Mesendoderm (in vitro differentiated cells): ENCODE data around the gene TMPRSS3.

Experiments
- DNase-seq: peaks from one replicate; pipeline ENCODE4 v3.0.0; 2013
- H2AK5ac ChIP-seq: 2 replicates; pipeline ENCODE4 v1.6.1; 2013; ENCODE audit warnings: low read length, inconsistent platforms
- H2BK120ac ChIP-seq: 2 replicates; pipeline ENCODE4 v1.6.1; 2013; ENCODE audit warnings: low read depth, mild to moderate bottlenecking, low read length, moderate library complexity, mixed read lengths
- H2BK15ac ChIP-seq: replicated peaks from 2 replicates; pipeline ENCODE4 v1.6.1; 2013; ENCODE audit warnings: low read depth, mild to moderate bottlenecking, moderate library complexity
- H2BK5ac ChIP-seq: 2 replicates; pipeline ENCODE4 v1.6.1; 2013; ENCODE audit warnings: low read length, inconsistent platforms
- H3K18ac ChIP-seq: 2 replicates; pipeline ENCODE4 v1.6.1; 2013; ENCODE audit warnings: mild to moderate bottlenecking, low read length, mixed read lengths
- H3K23ac ChIP-seq: one replicate; pipeline ENCODE4 v1.6.1; 2013; ENCODE audit warnings: low read length
- H3K27ac ChIP-seq: 2 replicates; pipeline ENCODE4 v1.5.1; 2013; ENCODE audit warnings: low read depth, mild to moderate bottlenecking, inconsistent platforms, low read length, moderate library complexity
- H3K27me3 ChIP-seq: 2 replicates; pipeline ENCODE4 v1.6.1; 2013; ENCODE audit warnings: low read length, control low read depth, mild to moderate bottlenecking, inconsistent platforms; ENCODE audit not compliant: insufficient read depth, poor library complexity
- H3K36me3 ChIP-seq: 2 replicates; pipeline ENCODE4 v1.6.1; 2013; ENCODE audit warnings: low read length, inconsistent platforms; ENCODE audit not compliant: control insufficient read depth, insufficient read depth
- H3K4ac ChIP-seq: one replicate; pipeline ENCODE4 v1.6.1; 2013; ENCODE audit warnings: low read depth, mild to moderate bottlenecking, low read length, moderate library complexity
- H3K4me1 ChIP-seq: 2 replicates; pipeline ENCODE4 v1.6.1; 2013; ENCODE audit warnings: low read depth, low read length, inconsistent platforms; ENCODE audit not compliant: control insufficient read depth
- H3K4me2 ChIP-seq: 2 replicates; pipeline ENCODE4 v1.6.1; 2013; ENCODE audit warnings: low read length
- H3K4me3 ChIP-seq: 2 replicates; pipeline ENCODE4 v1.5.1; 2013; ENCODE audit warnings: mild to moderate bottlenecking, low read length
- H3K56ac ChIP-seq: one replicate; pipeline ENCODE4 v1.6.1; 2013; ENCODE audit warnings: low read length
- H3K79me1 ChIP-seq: 2 replicates; pipeline ENCODE4 v1.6.1; 2013; ENCODE audit warnings: low read length, inconsistent platforms
- H3K79me2 ChIP-seq: 2 replicates; pipeline ENCODE4 v1.6.1; 2013; ENCODE audit warnings: mild to moderate bottlenecking, low read length; ENCODE audit not compliant: control insufficient read depth, insufficient read depth
- H3K9ac ChIP-seq: 2 replicates; pipeline ENCODE4 v1.6.1; 2013; ENCODE audit warnings: low read length, inconsistent platforms
- H4K5ac ChIP-seq: one replicate; pipeline ENCODE4 v1.6.1; 2013; ENCODE audit warnings: low read length
- H4K8ac ChIP-seq: one replicate; pipeline ENCODE4 v1.6.1; 2013; ENCODE audit warnings: low read depth, mild to moderate bottlenecking, control low read depth, low read length, moderate library complexity
- WGBS: extraction: QIAGEN DNeasy Blood & Tissue Kit; methylation state at CpG from one replicate; pipeline ENCODE4 v1.1.7; 2013; ENCODE audit warnings: low lambda C conversion rate, missing lambda C conversion rate; ENCODE audit not compliant: insufficient coverage; ENCODE audit errors: extremely low coverage; 5-methylcytosine and 5-hydroxymethylcytosine counted together

The TMPRSS3 gene

GRCh38 chr21:42360317-42360716, 35.5 kb downstream of the TMPRSS3 start:
- H3K4me1 ChIP-seq = no peaks in the 10 kb centered on the region
- H2AK5ac ChIP-seq = no peak overlapping the region
- no peaks in the 10 kb centered on the region for H3K79me2 ChIP-seq
- H3K23ac ChIP-seq = no peak overlapping the region
- no peak overlapping the region for H3K9ac ChIP-seq
- H3K79me1 ChIP-seq = no peaks in the 10 kb centered on the region
- WGBS = no CpG with 5 or more reads among the region's 2 CpGs
- H3K18ac ChIP-seq = no peak overlapping the region
- H4K8ac ChIP-seq = no peak overlapping the region
- H3K4me3 ChIP-seq = no peak overlapping the region
- no peak overlapping the region for H3K27ac ChIP-seq
- H2BK120ac ChIP-seq = no peak overlapping the region
- no peaks in the 10 kb centered on the region for H3K36me3 ChIP-seq
- peak; percentile 36 for DNase-seq
- H3K56ac ChIP-seq = no peak overlapping the region
- no peaks in the 10 kb centered on the region for H3K27me3 ChIP-seq
- H4K5ac ChIP-seq = no peak overlapping the region
- H3K4me2 ChIP-seq = no peak overlapping the region
- H2BK15ac ChIP-seq = no peak overlapping the region
- no peak overlapping the region for H2BK5ac ChIP-seq
- no peak overlapping the region for H3K4ac ChIP-seq

GRCh38 chr21:42358937-42359336, 36.9 kb downstream of the TMPRSS3 start:
- Histone ChIP-seq H4K5ac (no peak overlapping the region), H3K23ac (no peak overlapping the region), H3K79me2 (no peaks in the 10 kb centered on the region), H3K4me1 (no peaks in the 10 kb centered on the region), H3K4me2 (no peak overlapping the region), H2BK15ac (no peak overlapping the region), H4K8ac (no peak overlapping the region), H3K79me1 (no peaks in the 10 kb centered on the region), H2BK5ac (no peak overlapping the region), H3K27me3 (no peaks in the 10 kb centered on the region), H3K4ac (no peak overlapping the region), H3K36me3 (no peaks in the 10 kb centered on the region), H3K56ac (no peak overlapping the region), H3K18ac (no peak overlapping the region), H3K9ac (no peak overlapping the region), H2BK120ac (no peak overlapping the region), H2AK5ac (no peak overlapping the region), H3K4me3 (no peak overlapping the region), H3K27ac (no peak overlapping the region)
- no peak for DNase-seq
- WGBS = no CpG with 5 or more reads among the region's 13 CpGs

GRCh38 chr21:42358261-42358660, 37.6 kb downstream of the TMPRSS3 start:
- H2BK15ac ChIP-seq = no peak overlapping the region
- no peak overlapping the region for H3K23ac ChIP-seq
- no peak overlapping the region for H2BK5ac ChIP-seq
- H4K5ac ChIP-seq = no peak overlapping the region
- no peak overlapping the region for H3K4me2 ChIP-seq
- no peak for DNase-seq
- H3K4me3 ChIP-seq = no peak overlapping the region
- no peak overlapping the region for H4K8ac ChIP-seq
- H3K9ac ChIP-seq = no peak overlapping the region
- H3K79me2 ChIP-seq = no peaks in the 10 kb centered on the region
- WGBS = no CpG with 5 or more reads among the region's 12 CpGs
- no peak overlapping the region for H2BK120ac ChIP-seq
- no peaks in the 10 kb centered on the region for H3K36me3 ChIP-seq
- no peaks in the 10 kb centered on the region for H3K4me1 ChIP-seq
- H3K18ac ChIP-seq = no peak overlapping the region
- H3K56ac ChIP-seq = no peak overlapping the region
- no peak overlapping the region for H3K4ac ChIP-seq
- H2AK5ac ChIP-seq = no peak overlapping the region
- H3K79me1 ChIP-seq = no peaks in the 10 kb centered on the region
- H3K27ac ChIP-seq = no peak overlapping the region
- no peaks in the 10 kb centered on the region for H3K27me3 ChIP-seq

- H3K27ac ChIP-seq = no peak overlapping the region
- no peak overlapping the region for H4K8ac ChIP-seq
- no peak overlapping the region for H2BK15ac ChIP-seq
- no peak overlapping the region for H3K4me3 ChIP-seq
- H2BK5ac ChIP-seq = no peak overlapping the region
- no peaks in the 10 kb centered on the region for H3K27me3 ChIP-seq
- H3K36me3 ChIP-seq = no peaks in the 10 kb centered on the region
- H3K4me2 ChIP-seq = no peak overlapping the region
- no peaks in the 10 kb centered on the region for H3K4me1 ChIP-seq
- no peak overlapping the region for H3K56ac ChIP-seq
- no peak overlapping the region for H3K18ac ChIP-seq
- no peak overlapping the region for H2BK120ac ChIP-seq
- H3K79me2 ChIP-seq = no peaks in the 10 kb centered on the region
- H3K9ac ChIP-seq = no peak overlapping the region
- no peak for DNase-seq
- H2AK5ac ChIP-seq = no peak overlapping the region
- no peaks in the 10 kb centered on the region for H3K79me1 ChIP-seq
- H3K4ac ChIP-seq = no peak overlapping the region
- no peak overlapping the region for H3K23ac ChIP-seq
- H4K5ac ChIP-seq = no peak overlapping the region
- WGBS = no CpG with 5 or more reads among the region's 3 CpGs
Observed at GRCh38 chr21:42357307-42357706, 38.5 kb downstream of the TMPRSS3 start.

GRCh38 chr21:42356650-42357049, 39.2 kb downstream of the TMPRSS3 start:
- Histone ChIP-seq H3K27ac (no peak overlapping the region), H3K27me3 (no peaks in the 10 kb centered on the region), H2BK5ac (no peak overlapping the region), H3K4me1 (no peaks in the 10 kb centered on the region), H4K8ac (no peak overlapping the region), H3K9ac (no peak overlapping the region), H4K5ac (no peak overlapping the region), H3K4me2 (no peak overlapping the region), H3K36me3 (no peaks in the 10 kb centered on the region), H3K79me2 (no peaks in the 10 kb centered on the region), H3K23ac (no peak overlapping the region), H2BK120ac (no peak overlapping the region), H3K18ac (no peak overlapping the region), H3K4me3 (no peak overlapping the region), H2AK5ac (no peak overlapping the region), H3K56ac (no peak overlapping the region), H2BK15ac (no peak overlapping the region), H3K79me1 (no peaks in the 10 kb centered on the region), H3K4ac (no peak overlapping the region)
- no CpG with 5 or more reads among the region's 6 CpGs for WGBS
- no peak for DNase-seq

- no peak overlapping the region for H3K18ac ChIP-seq
- DNase-seq = no peak
- no peak overlapping the region for H4K5ac ChIP-seq
- H2BK15ac ChIP-seq = no peak overlapping the region
- no peak overlapping the region for H2BK120ac ChIP-seq
- H3K79me2 ChIP-seq = no peaks in the 10 kb centered on the region
- H3K4ac ChIP-seq = no peak overlapping the region
- no peak overlapping the region for H2BK5ac ChIP-seq
- no peaks in the 10 kb centered on the region for H3K27me3 ChIP-seq
- no peak overlapping the region for H2AK5ac ChIP-seq
- no CpG with 5 or more reads among the region's 2 CpGs for WGBS
- no peaks in the 10 kb centered on the region for H3K36me3 ChIP-seq
- H3K4me3 ChIP-seq = no peak overlapping the region
- H4K8ac ChIP-seq = no peak overlapping the region
- H3K23ac ChIP-seq = no peak overlapping the region
- no peak overlapping the region for H3K27ac ChIP-seq
- no peak overlapping the region for H3K4me2 ChIP-seq
- no peak overlapping the region for H3K56ac ChIP-seq
- H3K4me1 ChIP-seq = no peaks in the 10 kb centered on the region
- H3K79me1 ChIP-seq = no peaks in the 10 kb centered on the region
- H3K9ac ChIP-seq = no peak overlapping the region
Observed at GRCh38 chr21:42356046-42356445, 39.8 kb downstream of the TMPRSS3 start.
